Stimulated activated memory B cell treated with anti-CD40 and anti-IgM and Interleukin-4, amounts not matched to agents 10 μg/mL and 1 μg/mL and 100 μg/mL, for 72 hours (primary cell): Measurements from ENCODE around the gene FASLG.

Experiments used
- ATAC-seq: fragments of 150-1000 bp; cut with Tn5 transposase; 2 replicates; pipeline ENCODE4 v1.10.0; 2021
- H3K27ac Mint-ChIP-seq: one replicate; pipeline ENCODE4 v1.8.0; 2022; ENCODE audit warnings: mild to moderate bottlenecking, mixed read lengths
- H3K27me3 Mint-ChIP-seq: one replicate; pipeline ENCODE4 v1.8.0; 2022; ENCODE audit warnings: mixed read lengths
- H3K36me3 Mint-ChIP-seq: one replicate; pipeline ENCODE4 v1.8.0; 2022; ENCODE audit warnings: mixed read lengths
- H3K4me1 Mint-ChIP-seq: one replicate; pipeline ENCODE4 v1.8.0; 2022; ENCODE audit warnings: mixed read lengths
- H3K4me3 Mint-ChIP-seq: one replicate; pipeline ENCODE4 v1.8.0; 2022; ENCODE audit warnings: mild to moderate bottlenecking, moderate library complexity, mixed read lengths
- H3K9me3 Mint-ChIP-seq: one replicate; pipeline ENCODE4 v1.8.0; 2022; ENCODE audit warnings: mixed read lengths

FASLG gene

DNA sequence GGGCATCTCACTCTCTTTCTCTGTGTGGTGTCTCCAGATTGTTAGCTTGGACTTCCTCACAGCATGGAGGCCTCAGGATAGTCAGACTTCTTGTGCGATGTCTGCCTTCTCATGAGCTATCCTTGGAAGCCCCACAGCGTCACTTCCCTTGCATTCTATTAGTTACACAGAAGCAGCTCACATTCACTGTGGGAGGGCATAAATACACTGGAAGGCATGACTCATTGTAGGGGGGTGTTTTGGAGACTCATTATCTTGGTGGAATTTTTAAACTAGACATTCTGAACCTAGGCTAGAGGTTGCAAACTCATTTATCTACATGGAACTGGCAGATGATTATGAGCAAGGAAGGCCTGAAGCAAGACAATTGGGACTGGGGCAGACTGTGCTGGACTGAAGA is 21.4 kb upstream of the FASLG start:
- Mint-ChIP-seq H3K9me3 (no peaks in the 10 kb centered on the region), H3K27me3 (no peaks in the 10 kb centered on the region), H3K4me3 (no peak overlapping the region), H3K36me3 (no peaks in the 10 kb centered on the region), H3K27ac (no peak overlapping the region), H3K4me1 (peaks cover 28% of the 10 kb centered on the region)
- ATAC-seq: no peak

DNA sequence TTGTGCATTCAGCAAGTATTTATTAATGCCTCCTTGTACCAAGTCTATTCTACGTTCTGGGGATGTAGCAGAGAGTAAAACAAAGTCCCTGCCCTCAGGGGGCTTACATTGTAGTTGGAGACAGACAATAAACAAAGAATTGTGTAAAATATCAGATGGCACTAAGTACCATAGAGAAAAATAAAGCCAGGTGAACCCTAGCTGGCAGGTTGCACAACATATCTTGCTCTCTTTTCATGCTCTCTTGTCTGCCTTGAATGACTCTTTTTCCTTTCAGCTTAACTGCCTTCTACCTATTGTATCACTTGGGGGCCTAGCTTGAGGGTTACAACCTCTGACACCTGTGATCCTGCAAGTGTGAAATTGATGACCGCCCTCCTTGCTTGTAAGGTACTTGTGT is 20.7 kb upstream of the FASLG start:
- no peak for ATAC-seq
- peak overlapping the region; percentile 78 for H3K27ac Mint-ChIP-seq
- H3K4me1 Mint-ChIP-seq: peaks cover 32% of the 10 kb centered on the region
- H3K4me3 Mint-ChIP-seq: no peak overlapping the region
- H3K27me3 Mint-ChIP-seq: no peaks in the 10 kb centered on the region
- no peaks in the 10 kb centered on the region for H3K36me3 Mint-ChIP-seq
- H3K9me3 Mint-ChIP-seq: no peaks in the 10 kb centered on the region

DNA sequence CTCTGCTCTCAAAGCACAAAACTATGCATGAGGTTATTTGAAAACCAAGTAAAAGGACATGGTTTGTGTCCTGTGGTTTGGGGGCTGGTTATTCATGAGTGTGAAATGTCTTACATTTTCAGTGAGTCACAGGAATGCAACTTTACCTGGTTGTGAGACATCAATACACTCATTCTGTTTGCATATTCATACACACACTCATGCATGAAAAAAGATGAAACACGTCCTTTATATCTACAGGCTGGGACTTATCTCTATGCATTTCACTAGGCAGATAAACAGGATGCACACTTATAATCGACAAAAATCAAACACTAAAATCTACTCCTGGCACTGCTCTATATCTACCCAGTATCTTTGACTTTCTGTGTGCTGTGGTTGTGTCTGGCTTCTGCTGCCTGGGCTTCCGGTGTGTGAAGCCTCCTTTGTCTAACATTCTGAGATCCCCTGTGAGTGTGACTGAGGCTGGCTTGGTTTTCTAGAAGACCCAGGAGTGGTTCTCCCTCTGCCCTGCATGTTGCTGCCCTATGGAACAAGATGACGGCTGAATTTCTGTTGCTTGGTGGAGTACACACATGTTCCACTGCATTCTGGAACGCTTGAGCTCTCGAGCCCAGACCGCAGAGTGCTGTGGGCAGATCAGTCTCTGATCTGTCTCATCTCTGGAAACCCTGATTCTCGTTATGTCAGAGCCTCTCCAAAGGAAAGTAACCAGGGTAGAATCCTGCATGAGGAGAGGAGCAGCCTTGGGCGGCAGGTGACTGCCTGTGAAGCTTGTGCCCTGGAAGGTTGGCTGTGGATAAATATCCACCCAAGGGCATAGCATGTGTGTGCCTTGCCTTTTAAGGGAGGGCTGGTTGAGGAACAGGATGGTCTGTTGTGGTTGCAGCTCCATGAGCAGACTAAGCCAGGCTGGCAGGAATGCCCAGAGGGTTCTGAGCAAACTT is 19.7 kb upstream of the FASLG start:
- no peaks in the 10 kb centered on the region for H3K27me3 Mint-ChIP-seq
- H3K4me1 Mint-ChIP-seq: peaks cover 41% of the 10 kb centered on the region
- H3K4me3 Mint-ChIP-seq: peak overlapping the region; percentile 57
- ATAC-seq: peak; percentile 90
- H3K9me3 Mint-ChIP-seq: no peaks in the 10 kb centered on the region
- H3K27ac Mint-ChIP-seq: peak overlapping the region; percentile 78
- no peaks in the 10 kb centered on the region for H3K36me3 Mint-ChIP-seq

DNA sequence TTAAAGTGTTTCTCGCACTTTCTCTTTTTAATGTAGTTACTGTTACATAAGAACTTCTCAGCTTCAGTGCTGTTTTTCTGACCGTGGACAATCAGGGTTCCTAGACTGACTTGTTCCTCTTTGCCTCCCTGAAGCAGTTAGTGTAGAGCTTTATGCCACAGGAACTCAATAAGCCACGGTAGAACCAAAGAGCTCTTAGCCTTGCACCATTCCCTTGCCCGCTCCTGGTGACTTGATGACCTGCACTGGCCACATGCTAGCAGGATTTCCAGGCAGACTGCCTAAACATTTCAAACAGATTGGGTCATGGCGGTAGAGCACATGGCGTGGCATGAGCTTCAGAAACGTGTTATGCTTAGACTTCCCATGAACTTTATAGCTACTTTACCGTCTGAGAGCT is 18.8 kb upstream of the FASLG start:
- no peak for ATAC-seq
- Mint-ChIP-seq H3K27ac (no peak overlapping the region), H3K4me1 (peaks cover 49% of the 10 kb centered on the region), H3K27me3 (peaks cover under 1% of the 10 kb centered on the region), H3K9me3 (no peaks in the 10 kb centered on the region), H3K36me3 (no peaks in the 10 kb centered on the region), H3K4me3 (no peak overlapping the region)

DNA sequence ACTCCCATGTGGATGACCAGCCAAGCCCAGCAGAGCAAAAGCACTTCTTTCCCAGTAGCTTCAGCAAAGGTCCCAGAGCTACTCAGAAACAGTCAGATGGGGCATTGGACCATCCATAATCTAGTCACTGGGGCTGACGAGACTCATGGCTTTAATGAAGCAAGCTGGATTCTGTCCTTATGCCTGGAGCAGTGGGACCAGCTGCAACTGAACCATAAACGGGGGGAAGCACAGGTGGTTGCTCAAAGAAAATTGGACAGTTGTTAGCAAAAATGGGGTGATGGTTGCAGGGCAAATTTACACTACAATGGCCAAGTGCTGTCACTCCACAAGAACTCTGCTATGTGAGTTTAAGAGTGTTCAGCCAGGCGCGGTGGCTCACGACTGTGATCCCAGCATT is 17.4 kb upstream of the FASLG start:
- Mint-ChIP-seq H3K27ac (no peak overlapping the region), H3K4me1 (peaks cover 49% of the 10 kb centered on the region), H3K36me3 (no peaks in the 10 kb centered on the region), H3K9me3 (no peaks in the 10 kb centered on the region), H3K4me3 (no peak overlapping the region), H3K27me3 (peaks cover 8% of the 10 kb centered on the region)
- ATAC-seq: no peak

DNA sequence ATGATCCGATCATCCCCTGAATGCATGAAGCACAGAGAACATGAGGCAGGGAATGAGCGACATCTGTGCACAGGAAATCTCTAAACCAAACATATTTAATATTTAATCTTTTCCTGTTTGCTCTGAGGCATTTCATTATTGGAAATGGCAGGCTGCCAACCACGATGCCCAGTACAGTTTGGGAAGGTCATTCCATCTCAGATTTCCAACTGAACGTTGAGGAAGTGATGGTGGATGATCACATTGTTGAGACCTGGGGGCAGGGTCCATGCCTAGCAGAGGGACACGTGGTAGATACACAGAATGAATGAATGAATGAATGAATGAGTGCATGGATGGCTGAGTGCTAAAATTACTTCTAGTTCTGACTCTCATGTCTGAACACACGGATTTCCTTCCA is 15.9 kb upstream of the FASLG start:
- Mint-ChIP-seq H3K36me3 (no peaks in the 10 kb centered on the region), H3K27me3 (peaks cover 8% of the 10 kb centered on the region), H3K27ac (no peak overlapping the region), H3K4me1 (peaks cover 57% of the 10 kb centered on the region), H3K9me3 (no peaks in the 10 kb centered on the region), H3K4me3 (no peak overlapping the region)
- no peak for ATAC-seq

DNA sequence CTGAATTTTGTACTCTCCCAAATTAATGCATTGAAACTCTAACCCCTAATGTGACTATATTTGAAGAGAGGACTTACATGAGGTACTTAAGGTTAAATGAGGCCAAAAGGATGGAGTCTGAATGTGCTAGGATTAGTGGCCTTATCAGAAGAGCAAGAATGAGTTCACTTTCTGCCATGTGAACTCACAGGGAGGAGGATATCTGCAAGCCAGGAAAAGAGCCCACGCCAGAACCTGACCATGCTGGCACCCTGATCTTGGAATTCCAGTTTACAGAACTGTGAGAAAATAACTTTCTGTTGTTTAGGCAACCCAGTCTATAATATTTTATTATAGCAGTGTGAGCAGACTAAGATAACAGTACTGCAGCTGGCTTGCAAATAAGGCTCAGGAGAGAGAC is 12.2 kb upstream of the FASLG start:
- Mint-ChIP-seq H3K4me1 (peaks cover 29% of the 10 kb centered on the region), H3K4me3 (no peak overlapping the region), H3K27ac (no peak overlapping the region), H3K36me3 (no peaks in the 10 kb centered on the region), H3K9me3 (no peaks in the 10 kb centered on the region), H3K27me3 (peaks cover 8% of the 10 kb centered on the region)
- ATAC-seq: no peak

DNA sequence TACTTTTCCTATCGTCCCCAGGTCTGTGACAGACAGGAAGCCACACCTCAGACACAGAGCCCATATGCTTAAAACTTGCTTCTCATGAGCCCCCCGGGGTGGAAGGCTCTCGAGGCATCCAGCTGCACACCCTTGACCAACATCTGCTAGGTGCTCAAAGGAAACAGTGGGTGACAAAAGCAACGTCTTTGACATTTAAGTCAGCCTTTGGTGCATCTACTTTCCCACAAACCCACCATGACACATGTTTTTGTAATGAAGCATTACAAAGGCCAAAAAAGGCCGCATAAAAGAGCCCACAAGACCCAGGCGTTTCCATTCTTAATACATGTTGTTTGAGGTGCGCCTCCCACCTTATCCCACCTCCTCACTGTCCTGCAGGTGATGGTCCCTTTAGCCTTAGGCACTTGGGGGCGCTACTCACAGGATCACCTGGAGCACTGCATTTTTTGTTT is 11.8 kb upstream of the FASLG start:
- H3K4me1 Mint-ChIP-seq: peaks cover 29% of the 10 kb centered on the region
- no peaks in the 10 kb centered on the region for H3K36me3 Mint-ChIP-seq
- ATAC-seq: peak; percentile 50
- H3K9me3 Mint-ChIP-seq: no peaks in the 10 kb centered on the region
- H3K27me3 Mint-ChIP-seq: peaks cover 8% of the 10 kb centered on the region
- H3K4me3 Mint-ChIP-seq: no peak overlapping the region
- H3K27ac Mint-ChIP-seq: no peak overlapping the region

DNA sequence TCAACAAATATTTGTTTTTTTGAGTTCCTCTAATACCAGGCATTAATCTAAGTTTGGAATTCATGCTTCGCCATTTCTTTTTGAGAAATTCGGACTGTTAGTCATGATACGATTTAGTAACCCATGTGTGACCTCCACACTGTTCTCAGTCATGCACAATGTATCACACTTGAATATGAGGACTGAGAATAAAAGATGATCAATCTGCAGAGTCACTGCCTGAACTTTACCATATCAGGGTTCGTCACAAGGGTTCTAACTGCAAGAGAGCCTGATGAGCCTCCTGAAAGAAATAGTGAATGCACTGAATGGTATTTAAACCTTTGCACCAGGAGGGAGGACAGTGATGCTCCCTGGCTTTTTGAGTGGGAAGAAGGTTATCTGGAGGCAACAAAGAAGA is 10.9 kb upstream of the FASLG start:
- ATAC-seq: no peak
- H3K36me3 Mint-ChIP-seq: no peaks in the 10 kb centered on the region
- no peaks in the 10 kb centered on the region for H3K9me3 Mint-ChIP-seq
- H3K4me1 Mint-ChIP-seq: peaks cover 27% of the 10 kb centered on the region
- H3K27me3 Mint-ChIP-seq: peaks cover 8% of the 10 kb centered on the region
- H3K27ac Mint-ChIP-seq: no peak overlapping the region
- no peak overlapping the region for H3K4me3 Mint-ChIP-seq

DNA sequence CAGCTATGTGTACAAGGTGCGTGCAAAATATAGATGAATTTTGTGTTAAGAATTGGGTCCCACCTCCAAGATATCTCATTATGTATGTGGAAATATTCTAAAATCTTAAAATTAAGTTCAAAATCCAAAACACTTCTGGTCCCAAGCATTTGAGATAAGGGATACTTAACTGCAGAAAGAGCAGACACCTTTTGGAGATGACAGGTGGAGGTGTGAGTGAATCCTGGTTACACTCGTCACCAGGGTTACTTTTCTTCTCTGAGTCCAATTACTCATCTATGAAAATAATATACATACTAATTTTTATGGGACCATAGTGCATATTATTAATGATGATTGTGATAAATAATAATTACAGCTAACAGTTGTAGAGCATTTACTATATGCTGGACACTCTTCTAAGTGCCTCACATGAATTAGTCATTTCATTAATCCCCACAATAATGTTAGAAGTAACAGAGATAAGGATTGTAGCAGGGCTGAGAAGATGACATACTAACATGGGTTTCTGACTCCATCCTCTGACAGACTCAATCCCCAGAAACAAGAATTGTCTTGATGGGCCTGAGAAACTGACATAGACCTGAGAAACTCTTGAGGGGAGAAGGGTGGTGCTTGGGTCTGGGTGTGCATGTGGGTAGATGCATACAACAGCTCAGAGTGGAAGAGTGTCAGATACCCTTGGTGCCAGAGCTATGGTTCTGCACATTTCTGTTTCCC is 8.3 kb upstream of the FASLG start:
- Mint-ChIP-seq H3K9me3 (no peaks in the 10 kb centered on the region), H3K4me1 (peaks cover 8% of the 10 kb centered on the region), H3K4me3 (no peak overlapping the region), H3K27me3 (peaks cover 2% of the 10 kb centered on the region), H3K27ac (no peak overlapping the region), H3K36me3 (no peaks in the 10 kb centered on the region)
- ATAC-seq: no peak

DNA sequence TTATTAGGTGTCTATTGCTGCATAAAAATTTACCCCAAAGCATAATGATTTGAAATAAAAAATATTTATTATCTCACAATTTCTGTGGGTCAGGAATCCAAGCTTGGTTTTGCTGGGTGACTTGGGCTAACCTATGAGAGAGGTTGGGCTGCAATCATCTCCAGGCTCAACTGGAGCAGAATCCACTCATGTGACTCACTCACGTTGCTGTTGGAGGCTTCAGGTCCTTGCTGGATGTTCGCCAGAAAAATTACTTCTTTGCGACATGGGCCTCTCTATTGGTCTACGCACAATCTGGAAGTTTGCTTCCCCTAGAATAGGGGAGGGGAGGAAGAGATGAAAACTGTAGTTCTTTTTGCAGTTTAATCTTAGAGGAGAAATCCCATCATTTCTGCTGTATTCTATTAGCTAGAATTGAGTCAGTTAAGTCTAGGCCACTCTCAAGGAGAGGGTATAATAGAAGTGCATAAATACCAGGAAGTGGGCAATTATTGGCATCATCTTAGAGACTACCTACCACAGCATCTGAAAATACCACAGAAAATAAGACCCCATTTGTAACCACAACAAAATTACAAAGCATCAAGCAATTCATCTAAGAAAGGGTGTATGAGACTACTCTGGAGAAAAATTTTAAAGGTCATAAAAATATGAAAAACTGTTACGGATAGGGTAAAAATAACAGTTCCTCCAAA is 5.7 kb upstream of the FASLG start:
- no peak overlapping the region for H3K4me3 Mint-ChIP-seq
- no peaks in the 10 kb centered on the region for H3K9me3 Mint-ChIP-seq
- peaks cover 8% of the 10 kb centered on the region for H3K27me3 Mint-ChIP-seq
- H3K4me1 Mint-ChIP-seq: no peaks in the 10 kb centered on the region
- ATAC-seq: no peak
- H3K27ac Mint-ChIP-seq: no peak overlapping the region
- H3K36me3 Mint-ChIP-seq: no peaks in the 10 kb centered on the region

DNA sequence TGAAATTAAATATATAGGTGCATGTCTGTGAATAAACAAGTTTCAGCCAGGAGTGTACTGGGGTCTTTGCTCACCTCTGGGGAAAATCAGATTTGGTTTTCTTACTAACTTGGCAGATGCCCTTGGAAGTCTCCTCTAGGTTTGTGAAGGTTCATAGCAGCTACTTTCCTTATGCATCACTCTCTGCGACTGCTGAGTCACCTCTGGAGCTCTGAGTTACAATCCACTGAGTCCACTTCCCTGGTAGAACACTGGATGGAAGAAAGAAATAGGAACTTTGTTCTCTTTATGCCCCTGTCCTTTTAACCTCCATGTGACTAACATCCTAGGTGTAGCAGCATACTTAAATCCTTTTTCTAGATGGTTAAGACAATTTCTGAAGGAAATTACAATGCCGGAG is 4.4 kb upstream of the FASLG start:
- Mint-ChIP-seq H3K4me1 (no peaks in the 10 kb centered on the region), H3K27ac (no peak overlapping the region), H3K9me3 (no peaks in the 10 kb centered on the region), H3K27me3 (peaks cover 8% of the 10 kb centered on the region), H3K36me3 (no peaks in the 10 kb centered on the region), H3K4me3 (no peak overlapping the region)
- no peak for ATAC-seq

DNA sequence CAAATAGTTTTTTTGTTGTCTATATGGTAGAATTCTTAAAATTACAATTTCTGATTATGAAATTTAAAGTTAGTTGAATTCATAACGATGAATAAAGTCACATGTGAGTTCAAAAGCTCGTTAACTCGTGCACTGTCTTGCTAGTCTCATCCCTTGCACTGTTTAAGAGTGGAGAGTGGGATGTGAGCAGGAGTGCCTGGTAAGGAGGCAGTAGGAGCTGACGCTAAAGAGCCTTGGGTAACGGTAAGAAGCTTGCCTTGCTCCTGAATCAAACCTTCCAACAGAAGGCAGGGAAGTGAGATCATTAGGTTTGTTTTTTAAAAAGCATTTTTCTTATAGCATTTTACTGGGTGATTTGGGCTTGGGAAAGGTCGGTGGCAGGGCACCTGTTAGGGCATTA is 2.3 kb upstream of the FASLG start:
- Mint-ChIP-seq H3K27ac (no peak overlapping the region), H3K27me3 (peaks cover 8% of the 10 kb centered on the region), H3K4me3 (no peak overlapping the region), H3K9me3 (no peaks in the 10 kb centered on the region), H3K4me1 (no peaks in the 10 kb centered on the region), H3K36me3 (no peaks in the 10 kb centered on the region)
- no peak for ATAC-seq

DNA sequence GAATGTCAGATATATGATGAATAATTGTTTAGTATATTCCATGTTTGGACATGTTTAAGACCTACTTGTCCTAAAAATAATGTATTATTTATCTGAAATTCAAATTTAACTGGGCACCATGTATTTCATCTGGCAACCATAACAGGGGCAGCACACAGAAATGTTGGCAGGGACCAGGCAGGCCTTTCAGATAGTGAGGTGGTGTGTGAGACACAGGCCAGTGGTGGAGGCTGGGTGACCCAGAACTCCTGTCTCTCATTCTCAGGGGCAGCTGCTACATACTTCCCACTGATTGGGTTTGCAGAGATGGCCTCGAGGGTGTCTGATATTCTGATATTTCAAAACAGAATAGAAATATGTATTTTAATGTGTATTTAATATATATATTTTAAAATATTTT is 1.3 kb upstream of the FASLG start:
- Mint-ChIP-seq H3K27ac (no peak overlapping the region), H3K27me3 (peaks cover 8% of the 10 kb centered on the region), H3K4me1 (peaks cover 7% of the 10 kb centered on the region), H3K4me3 (no peak overlapping the region), H3K36me3 (no peaks in the 10 kb centered on the region), H3K9me3 (no peaks in the 10 kb centered on the region)
- ATAC-seq: no peak

DNA sequence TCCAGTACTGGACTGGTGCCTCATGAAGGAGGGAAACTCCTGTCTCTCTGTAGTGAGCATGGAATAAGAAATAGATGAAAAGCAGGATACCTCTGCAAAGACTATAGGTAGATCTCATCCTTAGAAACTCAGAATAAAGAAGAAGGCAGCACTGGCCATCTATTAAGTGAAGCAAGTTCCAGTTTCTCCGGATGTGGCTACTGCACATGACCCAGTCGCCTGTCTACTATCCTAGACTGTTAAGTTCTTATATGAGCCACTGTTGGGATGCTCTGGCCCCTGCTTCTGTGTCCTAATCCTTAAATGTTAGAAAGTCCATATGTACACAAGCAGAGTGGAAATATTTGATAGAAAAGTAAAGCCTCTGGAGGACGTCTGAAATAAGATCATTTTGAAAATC is 2.2 kb downstream of the FASLG start:
- H3K4me3 Mint-ChIP-seq: no peak overlapping the region
- ATAC-seq: no peak
- no peaks in the 10 kb centered on the region for H3K36me3 Mint-ChIP-seq
- H3K27me3 Mint-ChIP-seq: peaks cover 8% of the 10 kb centered on the region
- H3K4me1 Mint-ChIP-seq: peaks cover 19% of the 10 kb centered on the region
- no peak overlapping the region for H3K27ac Mint-ChIP-seq
- H3K9me3 Mint-ChIP-seq: peaks cover 4% of the 10 kb centered on the region
